ENCODE measurements around the gene PTPRN2. TPM values are rescaled to one million over a fixed set of nuclear protein-coding genes. Genes with fewer than 3 reads are reported as not detected.

Gene PTPRN2
- total and polyA plus RNA-seq, 2 of the 13 experiments (the other 11 are each of a cell fraction or from before 2014, with no cell fraction given) = 2.5 to 24.2 TPM

- no peak for TF ChIP-seq ATF7 (IDR thresholded peaks at IDR 0.05)
- no peak for TF ChIP-seq ATF7 (CRISPR knock-in tag; IDR thresholded peaks at IDR 0.05)
- no peak for TF ChIP-seq SOX5 (CRISPR knock-in tag; IDR thresholded peaks at IDR 0.05; ENCODE audit: borderline replicate concordance)
- TF ChIP-seq FOXK2 (IDR thresholded peaks at IDR 0.05) = no peak
- TF ChIP-seq ZNF496 (CRISPR knock-in tag; IDR thresholded peaks at IDR 0.05; ENCODE audit: insufficient replicate concordance) = no peak
- no peak for TF ChIP-seq ZC3H13 (CRISPR knock-in tag; IDR thresholded peaks at IDR 0.05)
- TF ChIP-seq DNMT3B (CRISPR knock-in tag; conservative IDR thresholded peaks at IDR 0.05) = no peak
- no peak for TF ChIP-seq ZNF281 (CRISPR knock-in tag; IDR thresholded peaks at IDR 0.05; ENCODE audit: borderline replicate concordance)
- TF ChIP-seq BRCA1 (CRISPR knock-in tag; IDR thresholded peaks at IDR 0.05) = no peak
Measured at GRCh38 chr7:158410720-158411119, 176.9 kb downstream of the PTPRN2 start (continued).

- BruUV-seq (replicated peaks) = no TSS peak
- Histone ChIP-seq H3K4me2 (ENCODE audit: low read depth, low read length) (no peak overlapping the region), H3K36me3 (replicated peaks in 1 of 2; ENCODE audit: control insufficient read depth in 1 of 2, insufficient read depth in 2 of 2, low read length in 2 of 2) (no peaks in the 10 kb centered on the region; a peak in 1 of 5 replicates), H3K4me1 (ENCODE audit: insufficient read depth, low read length) (no peaks in the 10 kb centered on the region), H3K27me3 (ENCODE audit: control insufficient read depth in 1 of 2, insufficient read depth in 2 of 2, low read length in 2 of 2) (0 out of 5 replicates have a peak, but pooled peaks cover 0 to 1% of the 10 kb centered on the region in 2 experiments), H4K20me1 (ENCODE audit: insufficient read depth, low read length) (peaks cover 72% of the 10 kb centered on the region), H3K27ac (ENCODE audit: extremely low read length, insufficient read depth, low read length) (no peak overlapping the region), H3K9me3 (ENCODE audit: low read length) (no peaks in the 10 kb centered on the region), H3K9ac (ENCODE audit: insufficient read depth, low read depth, low read length) (no peak overlapping the region), H3K4me3 (replicated peaks in 1 of 3; ENCODE audit: insufficient read depth in 1 of 3, low read depth in 2 of 3, low read length in 3 of 3) (no peak overlapping the region), H2AFZ (ENCODE audit: low read length) (no peak overlapping the region), H3K79me2 (ENCODE audit: insufficient read depth, low read length) (no peaks in the 10 kb centered on the region)
- CTCF ChIA-PET (ENCODE audit: low intra/inter-chr PET ratio, low total read pairs) = no interaction called here
- intact Hi-C loops (cut with micrococcal nuclease; ENCODE audit: unreplicated experiment) (no loop called here), in situ Hi-C loops (cut with HindIII; ENCODE audit: extremely low pct_ligation_motif_present, low pct_unique_long_range_greater_than_20kb) (no loop called here)
- no peak for ATAC-seq
- DNase-seq (ENCODE audit: low spot score) = no peak
- POLR2A ChIA-PET = no interaction called here
- no peak for FAIRE-seq
- WGBS (ENCODE audit: low lambda C conversion rate) = 92% methylated on average over 13 of the region's 13 CpGs
- TF ChIP-seq TCF7L2 (IDR thresholded peaks at IDR 0.05; ENCODE audit: low read depth, low read length) = no peak
- no peak for TF ChIP-seq ZBTB8A (CRISPR knock-in tag; IDR thresholded peaks at IDR 0.05; ENCODE audit: borderline replicate concordance, low read depth)
- no peak for TF ChIP-seq IKZF4 (CRISPR knock-in tag; IDR thresholded peaks at IDR 0.05; ENCODE audit: borderline replicate concordance, low read depth, not compliant biosample characterization)
- TF ChIP-seq ZBTB7A (CRISPR knock-in tag; IDR thresholded peaks at IDR 0.05) = no peak
- TF ChIP-seq LRRFIP1 (CRISPR knock-in tag; conservative IDR thresholded peaks at IDR 0.05) = no peak
- TF ChIP-seq ZNF12 (CRISPR knock-in tag; IDR thresholded peaks at IDR 0.05) = no peak
- TF ChIP-seq FOXP4 (CRISPR knock-in tag; IDR thresholded peaks at IDR 0.05) = no peak
- TF ChIP-seq ZNF713 (CRISPR knock-in tag; IDR thresholded peaks at IDR 0.05) = no peak
Measured at GRCh38 chr7:158409816-158410330, 177.8 kb downstream of the PTPRN2 start.
